Esophagus (tissue), 2 donors: ENCODE results near the gene TRIP11. TPM values are rescaled to one million over a fixed set of nuclear protein-coding genes. Genes with fewer than 3 reads are reported as not detected.

Experiments
- H3K27ac ChIP-seq, 2 donors: one replicate each; pipeline ENCODE4 v1.5.1; 2013; ENCODE audit warnings: low read depth in 2 of 2, mild to moderate bottlenecking in 2 of 2, inconsistent platforms in 1 of 2, low read length in 1 of 2, moderate library complexity in 1 of 2
- H3K27me3 ChIP-seq, 2 donors: one replicate each; pipeline ENCODE4 v1.6.1; 2013; ENCODE audit warnings: low read length in 2 of 2, control low read depth in 1 of 2, mild to moderate bottlenecking in 1 of 2; ENCODE audit not compliant: insufficient read depth in 2 of 2, control insufficient read depth in 1 of 2
- H3K36me3 ChIP-seq, 2 donors: one replicate each; pipeline ENCODE4 v1.6.1; 2013; ENCODE audit warnings: low read length in 1 of 2; ENCODE audit not compliant: control insufficient read depth in 2 of 2, insufficient read depth in 2 of 2
- H3K4me1 ChIP-seq, 2 donors: one replicate each; pipeline ENCODE4 v1.6.1; 2013; ENCODE audit warnings: low read length in 1 of 2; ENCODE audit not compliant: control insufficient read depth in 2 of 2, insufficient read depth in 2 of 2
- H3K4me3 ChIP-seq, 2 donors: one replicate each; pipeline ENCODE4 v1.5.1; 2013; ENCODE audit warnings: low read length in 2 of 2, mild to moderate bottlenecking in 2 of 2, low read depth in 1 of 2, moderate library complexity in 1 of 2
- H3K9me3 ChIP-seq, 2 donors: one replicate each; pipeline ENCODE4 v1.6.1; 2013; ENCODE audit warnings: mild to moderate bottlenecking in 2 of 2, low read depth in 1 of 2, low read length in 1 of 2, moderate library complexity in 1 of 2; ENCODE audit not compliant: control insufficient read depth in 2 of 2, insufficient read depth in 1 of 2
- WGBS, 2 donors: extraction: QIAGEN DNeasy Blood & Tissue Kit; methylation state at CpG; one replicate each; pipeline ENCODE4 v1.1.7; 2013; 5-methylcytosine and 5-hydroxymethylcytosine counted together
- polyA plus RNA-seq, 2 donors: library from polyadenylated mRNA; stranded (reverse); fragments of 200-250 nt; gene quantifications; one replicate each; pipeline ENCODE4 v1.2.3, GENCODE V29; 2013
- donor health status: healthy with polysubstance abuse.
- donor health status: Bipolar disorder and iron deficiency.

TRIP11 gene
- polyA plus RNA-seq, 2 donors: 3.7 to 5.0 TPM

DNA sequence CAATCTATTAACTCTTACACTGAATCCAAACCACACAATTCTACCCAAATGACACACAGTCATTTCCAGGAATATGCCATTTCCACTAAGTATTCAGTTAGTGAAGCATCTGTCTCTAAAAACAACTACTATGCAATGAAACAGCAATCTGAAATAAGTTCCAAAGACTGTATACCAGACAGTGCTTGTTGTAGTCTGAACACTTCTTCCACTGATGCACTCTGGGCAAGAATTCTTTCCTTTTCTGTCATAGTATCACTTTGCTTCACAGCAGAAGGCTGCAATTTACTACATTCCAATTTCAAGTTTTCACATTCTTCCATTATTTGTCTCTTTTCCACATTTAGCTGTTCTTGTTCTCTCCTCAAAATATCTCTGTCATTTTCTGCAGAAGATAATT lies 25.8 kb downstream of the TRIP11 start:
- Histone ChIP-seq H3K4me3 (no peak overlapping the region), H3K36me3 (peaks cover 8 to 16% of the 10 kb centered on the region in 2 donors), H3K4me1 (no peaks in the 10 kb centered on the region), H3K27me3 (no peaks in the 10 kb centered on the region), H3K9me3 (no peaks in the 10 kb centered on the region), H3K27ac (no peak overlapping the region)

- Histone ChIP-seq H3K9me3 (no peaks in the 10 kb centered on the region), H3K36me3 (peaks cover 8 to 15% of the 10 kb centered on the region in 2 donors), H3K4me1 (no peaks in the 10 kb centered on the region), H3K27ac (no peak overlapping the region), H3K4me3 (no peak overlapping the region), H3K27me3 (no peaks in the 10 kb centered on the region)
- WGBS, 2 donors: 68 to 75% methylated on average over 4 of the region's 4 CpGs
Measured at GRCh38 chr14:92012121-92012748, 27.6 kb downstream of the TRIP11 start.

DNA sequence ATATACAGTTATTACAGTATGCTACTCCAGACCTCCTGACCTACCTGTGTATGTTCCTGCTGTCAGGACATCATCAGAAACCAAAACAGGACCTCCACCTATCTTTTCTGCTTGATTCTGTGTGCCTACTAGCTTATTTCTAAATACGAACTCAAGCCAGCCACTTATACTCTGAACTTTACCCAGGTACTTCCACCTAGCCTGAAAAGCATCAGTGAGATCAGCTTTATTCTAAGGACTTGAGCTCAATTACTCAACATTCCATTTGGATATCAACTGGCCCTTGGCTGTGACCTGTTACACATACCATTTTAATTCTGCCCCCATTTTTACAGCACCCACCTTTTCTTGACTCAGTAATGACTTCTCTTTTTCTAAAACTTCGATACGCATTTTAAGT lies 29.2 kb downstream of the TRIP11 start:
- H3K9me3 ChIP-seq: no peaks in the 10 kb centered on the region
- WGBS, 2 donors: 97 to 98% methylated on average over 3 of the region's 3 CpGs
- no peaks in the 10 kb centered on the region for H3K4me1 ChIP-seq
- H3K4me3 ChIP-seq: no peak overlapping the region
- peaks cover 8 to 10% of the 10 kb centered on the region in 2 donors for H3K36me3 ChIP-seq
- H3K27ac ChIP-seq: no peak overlapping the region
- no peaks in the 10 kb centered on the region for H3K27me3 ChIP-seq

- Histone ChIP-seq H3K4me1 (no peaks in the 10 kb centered on the region), H3K4me3 (no peak overlapping the region), H3K36me3 (peaks cover 3 to 4% of the 10 kb centered on the region in 2 donors), H3K9me3 (no peaks in the 10 kb centered on the region), H3K27me3 (no peaks in the 10 kb centered on the region), H3K27ac (no peak overlapping the region)
- 63 to 83% methylated on average over 1 of the region's 1 CpG for WGBS, 2 donors
Measured at GRCh38 chr14:92009604-92010003, 30.3 kb downstream of the TRIP11 start.

GRCh38 chr14:92005019-92005418 lies 34.8 kb downstream of the TRIP11 start:
- no peaks in the 10 kb centered on the region for H3K36me3 ChIP-seq
- H3K9me3 ChIP-seq: no peaks in the 10 kb centered on the region
- 90 to 95% methylated on average over 5 of the region's 5 CpGs for WGBS, 2 donors

DNA sequence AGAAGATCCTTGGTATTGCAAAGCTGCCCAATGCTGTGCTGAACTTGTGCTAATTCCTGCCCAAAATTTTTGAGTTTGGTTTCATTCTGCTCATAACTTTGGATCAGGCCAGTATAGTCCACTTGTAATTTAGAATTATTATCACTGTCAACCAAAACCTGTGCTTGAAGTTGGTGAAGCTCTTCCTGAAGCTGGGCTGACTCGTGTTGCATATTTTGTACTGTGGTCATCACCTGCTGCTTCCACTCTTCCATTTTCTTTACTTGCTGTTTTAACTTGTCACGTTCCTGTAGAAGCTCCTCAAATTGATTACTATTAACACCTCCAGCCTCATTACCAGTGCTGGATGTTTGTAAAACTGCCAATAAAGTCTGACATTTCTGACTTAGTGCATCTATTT lies 35.8 kb downstream of the TRIP11 start:
- H3K27me3 ChIP-seq: no peaks in the 10 kb centered on the region
- no peaks in the 10 kb centered on the region for H3K4me1 ChIP-seq
- H3K4me3 ChIP-seq: no peak overlapping the region
- 93 to 95% methylated on average over 2 of the region's 2 CpGs for WGBS, 2 donors
- H3K36me3 ChIP-seq: no peaks in the 10 kb centered on the region
- no peaks in the 10 kb centered on the region for H3K9me3 ChIP-seq
- H3K27ac ChIP-seq: no peak overlapping the region

More at GRCh38 chr14:92005019-92005418, 34.8 kb downstream of the TRIP11 start:
- no peak overlapping the region for H3K27ac ChIP-seq
- no peaks in the 10 kb centered on the region for H3K4me1 ChIP-seq
- H3K27me3 ChIP-seq: no peaks in the 10 kb centered on the region
- no peak overlapping the region for H3K4me3 ChIP-seq

DNA sequence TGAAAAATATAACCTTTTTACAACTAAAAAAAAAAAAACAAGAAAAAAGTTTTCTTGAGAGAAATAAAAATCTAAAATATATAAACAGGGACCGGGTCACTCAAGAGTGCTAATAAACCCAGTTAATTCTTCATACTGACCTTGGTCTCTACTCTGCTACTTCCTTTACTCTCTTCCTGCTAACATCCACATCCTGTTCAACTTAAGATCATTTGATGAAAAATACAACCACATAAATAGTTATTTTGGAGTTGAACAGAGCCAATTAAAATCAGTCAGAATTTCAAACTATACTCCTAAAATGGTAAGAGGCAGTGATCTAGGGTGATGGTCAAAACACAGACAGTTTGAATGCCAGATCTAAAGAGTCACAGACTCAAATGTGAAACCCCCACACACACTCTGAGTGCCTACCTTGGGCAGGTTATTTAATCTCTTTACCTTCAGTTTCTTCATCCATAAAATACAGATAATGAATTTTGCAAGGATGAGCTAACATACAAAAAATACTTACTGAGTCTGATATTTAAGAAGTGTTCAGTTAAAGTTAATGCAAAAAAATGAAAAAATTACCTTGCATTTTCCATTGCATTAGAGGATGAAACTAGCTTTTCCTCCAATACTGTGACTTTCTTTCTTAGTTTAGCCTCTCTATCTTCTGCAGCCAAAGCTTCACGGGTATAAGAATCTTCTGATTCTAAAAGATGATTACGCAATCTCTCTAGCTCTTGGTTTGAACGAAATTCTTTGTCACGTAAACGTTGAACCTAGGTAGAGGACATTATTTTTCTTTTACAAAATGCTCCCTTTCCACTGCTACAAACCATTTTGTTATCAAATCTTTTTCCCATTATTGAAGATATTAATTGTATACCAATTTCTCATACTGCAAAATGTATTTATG lies 40.9 kb downstream of the TRIP11 start:
- WGBS, 2 donors: 65 to 68% methylated on average over 6 of the region's 6 CpGs
- Histone ChIP-seq H3K27ac (no peak overlapping the region), H3K4me3 (no peak overlapping the region), H3K4me1 (no peaks in the 10 kb centered on the region), H3K27me3 (no peaks in the 10 kb centered on the region), H3K36me3 (no peaks in the 10 kb centered on the region), H3K9me3 (no peaks in the 10 kb centered on the region)

- no peak overlapping the region for H3K27ac ChIP-seq
- no peaks in the 10 kb centered on the region for H3K36me3 ChIP-seq
- no peaks in the 10 kb centered on the region for H3K4me1 ChIP-seq
- no peaks in the 10 kb centered on the region for H3K27me3 ChIP-seq
- no peak overlapping the region for H3K4me3 ChIP-seq
- H3K9me3 ChIP-seq: no peaks in the 10 kb centered on the region
Measured at GRCh38 chr14:91997492-91997891, 42.4 kb downstream of the TRIP11 start.

GRCh38 chr14:91996948-91997371 lies 42.9 kb downstream of the TRIP11 start:
- Histone ChIP-seq H3K27me3 (no peaks in the 10 kb centered on the region), H3K36me3 (no peaks in the 10 kb centered on the region), H3K4me1 (no peaks in the 10 kb centered on the region), H3K4me3 (no peak overlapping the region), H3K9me3 (no peaks in the 10 kb centered on the region), H3K27ac (no peak overlapping the region)
- 19 to 29% methylated on average over 2 of the region's 2 CpGs for WGBS, 2 donors
